Measurements from ENCODE around the gene OGDHL. TPM values are rescaled to one million over a fixed set of nuclear protein-coding genes. Genes with fewer than 3 reads are reported as not detected.

Gene OGDHL
- total RNA-seq, 5 donors from 2014 or later (not counting 1 experiment from before 2014, with no cell fraction given): 0.56 TPM; not detected in 4

- no peak for DNase-seq
- Histone ChIP-seq H3K27ac (ENCODE audit: low read length) (no peak overlapping the region), H3K36me3 (ENCODE audit: control insufficient read depth in 2 of 2, extremely low read depth in 1 of 2, insufficient read depth in 1 of 2, low read length in 1 of 2) (no peaks in the 10 kb centered on the region), H3K9me3 (no peaks in the 10 kb centered on the region), H3K4me3 (ENCODE audit: control insufficient read depth in 1 of 2, extremely low read depth in 1 of 2, low read length in 1 of 2) (no peak overlapping the region), H3K27me3 (replicated peaks in 1 of 2; ENCODE audit: control insufficient read depth in 2 of 2, extremely low read depth in 1 of 2, insufficient read depth in 2 of 2, low read length in 1 of 2) (peaks cover 0 to 4% of the 10 kb centered on the region in 2 experiments), H3K4me1 (ENCODE audit: control insufficient read depth in 1 of 2, extremely low read depth in 1 of 2, insufficient read depth in 2 of 2, low read length in 2 of 2) (no peaks in the 10 kb centered on the region)
- Mint-ChIP-seq H3K9me3 (no peaks in the 10 kb centered on the region), H3K4me1 (no peaks in the 10 kb centered on the region), H3K27ac (no peak overlapping the region), H3K27me3 (peaks cover 1 to 7% of the 10 kb centered on the region in 2 donors), H3K36me3 (no peaks in the 10 kb centered on the region), H3K4me3 (no peak overlapping the region)
- POLR2A ChIA-PET: no interaction called here
- WGBS (ENCODE audit: insufficient coverage): 90% methylated on average over 19 of the region's 19 CpGs
- no peak for ATAC-seq (replicated peaks in 1 of 4)
- CTCF ChIA-PET: no interaction called here
Measured at GRCh38 chr10:49743464-49744075, 18.6 kb downstream of the OGDHL start.

DNA sequence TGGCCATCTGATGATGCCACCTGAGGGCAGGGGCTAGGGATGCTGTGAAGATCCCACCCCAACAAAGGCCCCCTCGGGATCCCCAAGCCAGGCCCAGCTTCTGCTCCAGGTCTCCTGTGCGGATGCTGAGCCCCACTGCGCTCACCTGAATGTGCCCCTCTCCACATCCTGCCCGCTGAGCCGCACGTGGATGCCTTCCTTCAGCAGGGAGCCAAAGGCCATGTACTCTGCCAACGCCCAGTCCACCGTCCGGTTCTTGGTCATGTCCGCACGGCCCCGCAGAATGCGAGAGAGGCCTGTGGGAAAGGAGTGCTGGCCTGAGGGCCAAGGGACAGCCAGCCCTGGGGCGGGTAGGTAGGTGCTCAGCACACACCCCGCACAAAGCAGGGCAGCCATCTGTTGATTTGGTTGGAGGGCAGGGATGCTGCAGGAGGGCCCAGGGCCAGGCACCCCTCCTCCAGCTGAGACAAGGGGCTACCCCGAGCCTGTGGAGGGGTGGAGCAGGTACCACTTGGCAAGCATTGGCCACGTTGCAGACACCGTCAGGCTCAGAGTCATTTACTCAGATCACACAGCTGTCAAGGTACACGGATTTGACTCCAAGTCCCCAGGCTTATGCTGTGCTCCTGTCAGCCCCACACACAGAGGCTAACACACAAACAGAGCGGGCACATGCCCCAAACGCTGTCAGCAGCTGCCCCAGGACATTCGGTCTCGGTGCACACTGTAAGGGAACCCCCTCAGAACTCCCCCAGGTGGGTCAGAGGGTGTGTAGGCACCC, 19.2 kb downstream of the OGDHL start:
- CTCF ChIA-PET: no interaction called here
- H3K27me3 Mint-ChIP-seq: peaks cover 1 to 7% of the 10 kb centered on the region in 2 donors
- Histone ChIP-seq H3K9me3 (no peaks in the 10 kb centered on the region), H3K36me3 (ENCODE audit: control insufficient read depth in 2 of 2, extremely low read depth in 1 of 2, insufficient read depth in 1 of 2, low read length in 1 of 2) (no peaks in the 10 kb centered on the region), H3K4me1 (ENCODE audit: control insufficient read depth in 1 of 2, extremely low read depth in 1 of 2, insufficient read depth in 2 of 2, low read length in 2 of 2) (no peaks in the 10 kb centered on the region), H3K27me3 (replicated peaks in 1 of 2; ENCODE audit: control insufficient read depth in 2 of 2, extremely low read depth in 1 of 2, insufficient read depth in 2 of 2, low read length in 1 of 2) (peaks cover 0 to 4% of the 10 kb centered on the region in 2 experiments), H3K4me3 (ENCODE audit: control insufficient read depth in 1 of 2, extremely low read depth in 1 of 2, low read length in 1 of 2) (no peak overlapping the region), H3K27ac (ENCODE audit: low read length) (no peak overlapping the region)
- no peak overlapping the region for H3K4me3 Mint-ChIP-seq
- no peaks in the 10 kb centered on the region for H3K36me3 Mint-ChIP-seq
- WGBS (ENCODE audit: insufficient coverage): 86% methylated on average over 19 of the region's 23 CpGs
- no peak overlapping the region for H3K27ac Mint-ChIP-seq
- DNase-seq (no peak), ATAC-seq (replicated peaks in 1 of 4) (no peak)
- no peaks in the 10 kb centered on the region for H3K4me1 Mint-ChIP-seq
- no peaks in the 10 kb centered on the region for H3K9me3 Mint-ChIP-seq
- POLR2A ChIA-PET: no interaction called here

DNA sequence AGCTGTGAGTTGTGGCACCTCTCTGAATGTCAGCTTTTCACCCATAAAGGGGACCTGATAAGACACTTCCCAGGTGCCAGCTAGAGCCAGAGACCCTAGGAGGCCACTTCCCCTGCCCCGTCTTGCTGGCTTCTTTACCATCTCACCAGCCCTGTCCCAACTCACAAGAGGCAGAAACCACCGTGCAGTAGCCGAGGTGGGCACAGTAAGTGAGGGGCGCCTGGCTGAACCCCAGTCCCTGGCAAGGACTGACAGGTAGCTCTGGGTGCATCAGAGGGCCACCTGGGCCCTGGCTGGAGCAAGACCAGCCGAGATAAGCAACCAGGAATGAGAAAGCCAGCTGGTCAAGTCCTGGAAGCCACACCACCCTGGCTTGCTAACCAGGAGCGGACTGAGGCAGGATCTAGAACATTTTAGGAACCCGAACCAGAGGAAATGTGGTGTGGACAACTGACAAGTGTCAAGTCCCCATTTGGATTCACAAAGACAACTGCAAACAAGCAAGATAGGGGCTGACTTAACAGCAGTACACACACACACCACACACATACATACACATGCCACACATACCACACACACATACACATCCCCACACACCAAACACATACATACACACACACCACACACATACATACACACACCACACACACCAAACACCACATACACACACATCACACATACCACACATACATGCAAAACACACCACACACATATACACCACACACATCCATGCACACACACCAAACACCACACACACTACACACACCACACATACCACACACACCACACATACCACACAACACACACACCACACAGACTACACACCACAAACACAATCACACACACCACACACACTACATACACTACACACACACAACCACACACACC, 20.8 kb downstream of the OGDHL start:
- ChIA-PET CTCF (interaction anchor here in 1 of 2 donors (0.7 kb wide), 1 partner anchor 1441 kb away, joined by 4 read pairs; no protein-coding TSS in a partner anchor), POLR2A (no interaction called here)
- Histone ChIP-seq H3K4me3 (ENCODE audit: control insufficient read depth in 1 of 2, extremely low read depth in 1 of 2, low read length in 1 of 2) (no peak overlapping the region), H3K27ac (ENCODE audit: low read length) (no peak overlapping the region), H3K36me3 (ENCODE audit: control insufficient read depth in 2 of 2, extremely low read depth in 1 of 2, insufficient read depth in 1 of 2, low read length in 1 of 2) (no peaks in the 10 kb centered on the region), H3K9me3 (no peaks in the 10 kb centered on the region), H3K4me1 (ENCODE audit: control insufficient read depth in 1 of 2, extremely low read depth in 1 of 2, insufficient read depth in 2 of 2, low read length in 2 of 2) (no peaks in the 10 kb centered on the region), H3K27me3 (replicated peaks in 1 of 2; ENCODE audit: control insufficient read depth in 2 of 2, extremely low read depth in 1 of 2, insufficient read depth in 2 of 2, low read length in 1 of 2) (peaks cover 0 to 7% of the 10 kb centered on the region in 2 experiments)
- Mint-ChIP-seq H3K4me1 (no peaks in the 10 kb centered on the region), H3K4me3 (no peak overlapping the region), H3K27me3 (peaks cover 1 to 4% of the 10 kb centered on the region in 2 donors), H3K27ac (no peak overlapping the region), H3K36me3 (no peaks in the 10 kb centered on the region), H3K9me3 (no peaks in the 10 kb centered on the region)
- WGBS (ENCODE audit: insufficient coverage): 64% methylated on average over 5 of the region's 7 CpGs
- no peak for ATAC-seq (replicated peaks in 1 of 4)
- no peak for DNase-seq

GRCh38 chr10:49740346-49741107, 21.6 kb downstream of the OGDHL start:
- no peak overlapping the region for H3K27ac ChIP-seq (ENCODE audit: low read length)
- CTCF ChIA-PET: interaction anchor here in 1 of 2 donors (0.7 kb wide), 1 partner anchor 1440 kb away, joined by 4 read pairs; no protein-coding TSS in a partner anchor
- H3K4me3 ChIP-seq (ENCODE audit: control insufficient read depth in 1 of 2, extremely low read depth in 1 of 2, low read length in 1 of 2): no peak overlapping the region
- WGBS (ENCODE audit: insufficient coverage): 81% methylated on average over 14 of the region's 16 CpGs
- Mint-ChIP-seq H3K27ac (no peak overlapping the region), H3K4me1 (no peaks in the 10 kb centered on the region), H3K27me3 (peaks cover 1 to 5% of the 10 kb centered on the region in 2 donors), H3K4me3 (no peak overlapping the region), H3K36me3 (no peaks in the 10 kb centered on the region), H3K9me3 (no peaks in the 10 kb centered on the region)
- H3K27me3 ChIP-seq (replicated peaks in 1 of 2; ENCODE audit: control insufficient read depth in 2 of 2, extremely low read depth in 1 of 2, insufficient read depth in 2 of 2, low read length in 1 of 2): peaks cover 0 to 7% of the 10 kb centered on the region in 2 experiments
- no peaks in the 10 kb centered on the region for H3K36me3 ChIP-seq (ENCODE audit: control insufficient read depth in 2 of 2, extremely low read depth in 1 of 2, insufficient read depth in 1 of 2, low read length in 1 of 2)
- no peak for DNase-seq
- H3K9me3 ChIP-seq: no peaks in the 10 kb centered on the region
- H3K4me1 ChIP-seq (ENCODE audit: control insufficient read depth in 1 of 2, extremely low read depth in 1 of 2, insufficient read depth in 2 of 2, low read length in 2 of 2): no peaks in the 10 kb centered on the region
- ATAC-seq (replicated peaks in 1 of 4): no peak
- POLR2A ChIA-PET: no interaction called here

GRCh38 chr10:49739426-49739825, 22.7 kb downstream of the OGDHL start:
- ATAC-seq (replicated peaks in 1 of 4): no peak
- Mint-ChIP-seq H3K27ac (no peak overlapping the region), H3K9me3 (no peaks in the 10 kb centered on the region), H3K4me3 (no peak overlapping the region), H3K36me3 (no peaks in the 10 kb centered on the region), H3K27me3 (peaks cover 0 to 3% of the 10 kb centered on the region in 2 donors), H3K4me1 (no peaks in the 10 kb centered on the region)
- peaks cover 0 to 9% of the 10 kb centered on the region in 2 experiments for H3K27me3 ChIP-seq (replicated peaks in 1 of 2; ENCODE audit: control insufficient read depth in 2 of 2, extremely low read depth in 1 of 2, insufficient read depth in 2 of 2, low read length in 1 of 2)
- CTCF ChIA-PET: no interaction called here
- H3K36me3 ChIP-seq (ENCODE audit: control insufficient read depth in 2 of 2, extremely low read depth in 1 of 2, insufficient read depth in 1 of 2, low read length in 1 of 2): no peaks in the 10 kb centered on the region
- no peaks in the 10 kb centered on the region for H3K9me3 ChIP-seq
- 72% methylated on average over 14 of the region's 14 CpGs for WGBS (ENCODE audit: insufficient coverage)
- H3K4me1 ChIP-seq (ENCODE audit: control insufficient read depth in 1 of 2, extremely low read depth in 1 of 2, insufficient read depth in 2 of 2, low read length in 2 of 2): no peaks in the 10 kb centered on the region
- no peak overlapping the region for H3K4me3 ChIP-seq (ENCODE audit: control insufficient read depth in 1 of 2, extremely low read depth in 1 of 2, low read length in 1 of 2)
- POLR2A ChIA-PET: no interaction called here
- no peak for DNase-seq
- H3K27ac ChIP-seq (ENCODE audit: low read length): no peak overlapping the region
